Liver (tissue), 3 donors: ENCODE results near the gene CDC42EP1.

ENCODE experiments used
- EGR1 ChIP-seq, 2 donors: IDR thresholded peaks; 2 replicates each; pipeline ENCODE4 v1.6.1; 2016 to 2018; ENCODE audit warnings: antibody characterized with exemption in 2 of 2, low read depth in 2 of 2
- RAD21 ChIP-seq, 2 donors: IDR thresholded peaks; 2 replicates each; pipeline ENCODE4 v1.6.1; 2016; ENCODE audit warnings: antibody characterized with exemption in 2 of 2, mild to moderate bottlenecking in 2 of 2
- TF ChIP-seq, protein P1 (sequence below): fragments of 150-350 bp; IDR thresholded peaks from 2 replicates; pipeline ENCODE4 v1.5.1; 2017; ENCODE audit warnings: improper control_type of control experiment, low read depth, low read length; ENCODE audit not compliant: missing input control
- TF ChIP-seq, protein P2 (sequence below): IDR thresholded peaks from 2 replicates; pipeline ENCODE4 v1.6.1; 2016; ENCODE audit warnings: antibody characterized with exemption
- donor health status: healthy.
- donor health status: healthy.

DNA sequence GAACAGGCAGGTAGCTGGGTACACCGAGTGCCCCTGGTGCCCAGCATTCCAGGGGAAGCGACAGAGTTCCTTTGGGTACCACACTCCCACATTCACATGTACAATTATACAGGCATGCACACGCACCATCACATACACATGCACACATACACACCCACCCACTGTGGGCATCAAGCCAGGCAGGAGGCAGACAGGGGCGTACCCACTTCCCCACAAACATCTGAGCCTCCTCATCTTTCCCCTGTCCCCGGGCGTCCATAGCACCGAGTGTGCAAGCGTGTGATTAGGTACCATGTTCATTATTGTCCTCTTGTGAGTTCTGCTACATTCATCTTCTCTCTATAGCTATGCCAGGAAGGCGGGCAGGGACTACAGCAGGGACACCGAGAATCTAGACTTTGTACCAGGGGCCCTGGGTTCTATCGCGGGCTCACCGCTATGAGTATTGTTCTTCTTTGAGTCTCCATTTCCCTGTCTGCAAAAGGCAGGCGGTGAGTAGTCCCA, 39.0 kb upstream of the CDC42EP1 start:
- TF ChIP-seq EGR1 (IDR thresholded peaks at IDR 0.05; ENCODE audit: low read depth in 2 of 2): no peak
- TF ChIP-seq, protein P1, sequence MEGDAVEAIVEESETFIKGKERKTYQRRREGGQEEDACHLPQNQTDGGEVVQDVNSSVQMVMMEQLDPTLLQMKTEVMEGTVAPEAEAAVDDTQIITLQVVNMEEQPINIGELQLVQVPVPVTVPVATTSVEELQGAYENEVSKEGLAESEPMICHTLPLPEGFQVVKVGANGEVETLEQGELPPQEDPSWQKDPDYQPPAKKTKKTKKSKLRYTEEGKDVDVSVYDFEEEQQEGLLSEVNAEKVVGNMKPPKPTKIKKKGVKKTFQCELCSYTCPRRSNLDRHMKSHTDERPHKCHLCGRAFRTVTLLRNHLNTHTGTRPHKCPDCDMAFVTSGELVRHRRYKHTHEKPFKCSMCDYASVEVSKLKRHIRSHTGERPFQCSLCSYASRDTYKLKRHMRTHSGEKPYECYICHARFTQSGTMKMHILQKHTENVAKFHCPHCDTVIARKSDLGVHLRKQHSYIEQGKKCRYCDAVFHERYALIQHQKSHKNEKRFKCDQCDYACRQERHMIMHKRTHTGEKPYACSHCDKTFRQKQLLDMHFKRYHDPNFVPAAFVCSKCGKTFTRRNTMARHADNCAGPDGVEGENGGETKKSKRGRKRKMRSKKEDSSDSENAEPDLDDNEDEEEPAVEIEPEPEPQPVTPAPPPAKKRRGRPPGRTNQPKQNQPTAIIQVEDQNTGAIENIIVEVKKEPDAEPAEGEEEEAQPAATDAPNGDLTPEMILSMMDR: no peak
- TF ChIP-seq RAD21 (IDR thresholded peaks at IDR 0.05): no peak
- TF ChIP-seq, protein P2, sequence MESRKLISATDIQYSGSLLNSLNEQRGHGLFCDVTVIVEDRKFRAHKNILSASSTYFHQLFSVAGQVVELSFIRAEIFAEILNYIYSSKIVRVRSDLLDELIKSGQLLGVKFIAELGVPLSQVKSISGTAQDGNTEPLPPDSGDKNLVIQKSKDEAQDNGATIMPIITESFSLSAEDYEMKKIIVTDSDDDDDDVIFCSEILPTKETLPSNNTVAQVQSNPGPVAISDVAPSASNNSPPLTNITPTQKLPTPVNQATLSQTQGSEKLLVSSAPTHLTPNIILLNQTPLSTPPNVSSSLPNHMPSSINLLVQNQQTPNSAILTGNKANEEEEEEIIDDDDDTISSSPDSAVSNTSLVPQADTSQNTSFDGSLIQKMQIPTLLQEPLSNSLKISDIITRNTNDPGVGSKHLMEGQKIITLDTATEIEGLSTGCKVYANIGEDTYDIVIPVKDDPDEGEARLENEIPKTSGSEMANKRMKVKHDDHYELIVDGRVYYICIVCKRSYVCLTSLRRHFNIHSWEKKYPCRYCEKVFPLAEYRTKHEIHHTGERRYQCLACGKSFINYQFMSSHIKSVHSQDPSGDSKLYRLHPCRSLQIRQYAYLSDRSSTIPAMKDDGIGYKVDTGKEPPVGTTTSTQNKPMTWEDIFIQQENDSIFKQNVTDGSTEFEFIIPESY: no peak
